Stimulated activated CD8-positive, alpha-beta memory T cell treated with anti-CD3 and anti-CD28 coated beads, Interleukin-2, amount 100 ng/mL, for 48 hours (primary cell): ENCODE measurements around the gene RGS16.
"Not testable (repeated sequence)": the region's sequence is repeated elsewhere in the genome, so short reads cannot be mapped to it uniquely, and the experiment has no call there.

ENCODE experiments used
- DNase-seq, 2 donors: peaks; one replicate each; pipeline ENCODE4 v3.0.0-alpha.2; 2020; ENCODE audit warnings: low read depth in 2 of 2

Gene RGS16

GRCh38 chr1:182604175-182605164 lies at the start of gene RGS16:
Gene RGS16, minus strand, starts transcription at chr1:182604389. Its CDS starts 130 bp downstream, at chr1:182604259.
- peak; percentile 95 to 97 for DNase-seq

GRCh38 chr1:182653986-182654385 lies 49.8 kb upstream of the RGS16 start:
- DNase-seq = no peak

GRCh38 chr1:182652933-182653332 lies 48.7 kb upstream of the RGS16 start:
- no peak for DNase-seq

- DNase-seq = no peak
These were observed 47.1 kb upstream of the RGS16 start for GRCh38 chr1:182651339-182651724.

GRCh38 chr1:182650678-182651338 lies 46.6 kb upstream of the RGS16 start:
- no peak for DNase-seq

- DNase-seq = no peak
These were observed 44.9 kb upstream of the RGS16 start for GRCh38 chr1:182649041-182649440.

- no peak for DNase-seq
These were observed 42.5 kb upstream of the RGS16 start for GRCh38 chr1:182646739-182647138.

- no peak for DNase-seq
These were observed 40.7 kb upstream of the RGS16 start for GRCh38 chr1:182644886-182645285.

GRCh38 chr1:182643699-182644098 lies 39.5 kb upstream of the RGS16 start:
- no peak for DNase-seq

GRCh38 chr1:182642461-182642860 lies 38.3 kb upstream of the RGS16 start:
- DNase-seq = no peak

GRCh38 chr1:182641561-182641960 lies 37.4 kb upstream of the RGS16 start:
- DNase-seq = no peak

GRCh38 chr1:182639330-182639729 lies 35.1 kb upstream of the RGS16 start:
- DNase-seq = no peak

- no peak for DNase-seq
These were observed 33.6 kb upstream of the RGS16 start for GRCh38 chr1:182637769-182638168.

- no peak for DNase-seq
These were observed 31.7 kb upstream of the RGS16 start for GRCh38 chr1:182635871-182636270.

- no peak for DNase-seq
These were observed 30.3 kb upstream of the RGS16 start for GRCh38 chr1:182634306-182635072.

GRCh38 chr1:182633657-182634281 lies 29.6 kb upstream of the RGS16 start:
- no peak for DNase-seq

- DNase-seq = no peak
These were observed 28.8 kb upstream of the RGS16 start for GRCh38 chr1:182633031-182633430.

GRCh38 chr1:182632441-182632857 lies 28.3 kb upstream of the RGS16 start:
- DNase-seq = not testable (repeated sequence)

GRCh38 chr1:182631954-182632353 lies 27.8 kb upstream of the RGS16 start:
- no peak for DNase-seq

GRCh38 chr1:182631053-182631677 lies 27.0 kb upstream of the RGS16 start:
- DNase-seq = no peak

GRCh38 chr1:182630586-182630985 lies 26.4 kb upstream of the RGS16 start:
- no peak for DNase-seq
